IMR-90 (cell line): ENCODE data around the gene LYRM4.

Source experiments
- CTCF ChIP-seq: conservative IDR thresholded peaks from 2 replicates; pipeline ENCODE4 v1.5.1; 2012; ENCODE audit warnings: mild to moderate bottlenecking, low read depth, low read length, improper control_type of control experiment
- MXI1 ChIP-seq: IDR thresholded peaks from 2 replicates; pipeline ENCODE4 v1.6.1; 2012; ENCODE audit warnings: low read depth, mild to moderate bottlenecking, low read length, moderate library complexity, borderline replicate concordance
- POLR2A ChIP-seq: IDR thresholded peaks from 2 replicates; pipeline ENCODE4 v1.6.1; 2012; ENCODE audit warnings: mild to moderate bottlenecking, low read depth, low read length
- RFX5 ChIP-seq: IDR thresholded peaks from 2 replicates; pipeline ENCODE4 v1.8.0; 2012; ENCODE audit warnings: low read depth, mild to moderate bottlenecking, low read length, moderate library complexity

DNA sequence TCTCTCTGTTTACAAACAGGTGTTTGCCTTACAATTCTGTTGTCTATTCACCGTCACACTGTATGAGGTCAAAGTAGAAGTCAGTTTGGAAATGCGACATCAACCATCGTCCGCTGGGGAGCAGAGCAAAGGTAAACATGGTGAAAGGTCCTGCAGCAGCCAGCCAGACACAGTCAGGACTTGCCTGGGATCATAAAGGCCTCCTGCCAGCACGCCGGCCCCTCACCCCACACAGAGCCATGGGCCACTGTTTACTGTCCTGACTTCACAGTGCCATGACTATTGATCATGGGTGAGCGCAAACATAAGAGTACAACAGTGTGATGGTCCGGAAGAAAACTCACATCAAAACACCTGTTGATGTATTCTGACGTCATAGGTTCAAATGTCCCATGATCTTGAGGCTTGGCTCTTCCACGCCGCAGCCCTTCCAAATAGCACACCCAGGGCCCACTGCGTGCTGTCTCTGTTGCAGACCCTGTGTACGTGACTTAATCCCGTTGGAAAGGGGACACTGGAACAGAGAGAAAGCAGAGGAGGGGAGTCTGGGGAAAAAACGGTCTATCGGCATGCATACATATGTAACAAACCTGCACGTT lies 192.5 kb downstream of the LYRM4 start:
- TF ChIP-seq CTCF (no peak), POLR2A (no peak), MXI1 (no peak), RFX5 (no peak)
